Natural killer cell (primary cell): ENCODE data around the gene GALNT10. TPM values are rescaled to one million over a fixed set of nuclear protein-coding genes. Genes with fewer than 3 reads are reported as not detected.
"Not testable (repeated sequence)": the region's sequence is repeated elsewhere in the genome, so short reads cannot be mapped to it uniquely, and the experiment has no call there.

Source experiments
- ATAC-seq, 3 donors: fragments of 150-1000 bp in 2 of 3; fragments of 200-7000 bp in 1 of 3; cut with Tn5 transposase; 1 replicate in 1 of 3; 2 replicates in 2 of 3; pipeline ENCODE4 v1.10.0; 2021; ENCODE audit warnings: mild to moderate bottlenecking in 2 of 3, moderate library complexity in 2 of 3
- DNase-seq, 2 donors: peaks; one replicate each; pipeline versions ENCODE4 v3.0.0 to v3.0.0-alpha.2; 2013 to 2021; ENCODE audit warnings: mixed read lengths in 1 of 2
- H3K27ac ChIP-seq: one replicate; pipeline ENCODE4 v1.5.1; 2013; ENCODE audit warnings: mild to moderate bottlenecking, low read length
- H3K27me3 ChIP-seq: one replicate; pipeline ENCODE4 v1.6.1; 2013; ENCODE audit warnings: low read length; ENCODE audit not compliant: control insufficient read depth, insufficient read depth
- H3K36me3 ChIP-seq: one replicate; pipeline ENCODE4 v1.6.1; 2013; ENCODE audit warnings: low read length; ENCODE audit not compliant: control insufficient read depth, insufficient read depth
- H3K4me1 ChIP-seq: one replicate; pipeline ENCODE4 v1.6.1; 2013; ENCODE audit warnings: low read length; ENCODE audit not compliant: control insufficient read depth, insufficient read depth
- H3K4me3 ChIP-seq: one replicate; pipeline ENCODE4 v1.5.1; 2013; ENCODE audit warnings: low read length
- H3K9me3 ChIP-seq: one replicate; pipeline ENCODE4 v1.6.1; 2013; ENCODE audit warnings: low read length; ENCODE audit not compliant: control insufficient read depth, insufficient read depth
- H3K27ac Mint-ChIP-seq, 2 donors: one replicate each; pipeline ENCODE4 v1.8.0; 2022; ENCODE audit warnings: mild to moderate bottlenecking in 2 of 2, mixed read lengths in 2 of 2, moderate library complexity in 1 of 2
- H3K27me3 Mint-ChIP-seq, 2 donors: one replicate each; pipeline ENCODE4 v1.8.0; 2022; ENCODE audit warnings: low read depth in 2 of 2, mixed read lengths in 2 of 2
- H3K36me3 Mint-ChIP-seq: one replicate; pipeline ENCODE4 v1.8.0; 2022; ENCODE audit warnings: mixed read lengths
- H3K4me1 Mint-ChIP-seq, 2 donors: one replicate each; pipeline ENCODE4 v1.8.0; 2022; ENCODE audit warnings: mixed read lengths in 2 of 2
- H3K4me3 Mint-ChIP-seq: one replicate; pipeline ENCODE4 v1.8.0; 2022; ENCODE audit warnings: mild to moderate bottlenecking, moderate library complexity, mixed read lengths
- H3K9me3 Mint-ChIP-seq, 2 donors: one replicate each; pipeline ENCODE4 v1.8.0; 2022; ENCODE audit warnings: mixed read lengths in 2 of 2
- CTCF ChIP-seq: fragments of 200-600 bp; IDR thresholded peaks from one replicate; pipeline ENCODE4 v1.8.0; 2022; ENCODE audit warnings: antibody characterized with exemption
- WGBS: methylation state at CpG from one replicate; pipeline ENCODE4 v1.1.7; 2013; ENCODE audit warnings: missing lambda C conversion rate; ENCODE audit not compliant: insufficient coverage; 5-methylcytosine and 5-hydroxymethylcytosine counted together
- intact Hi-C: fragments of 100-400 bp; cut with micrococcal nuclease; formaldehyde crosslinking; loops from one replicate; pipeline ENCODE4 v1.14.2; 2022
- total RNA-seq, 4 donors: library from RNA; stranded (reverse); fragments of 120-200 nt in 1 of 4; gene quantifications; one replicate each; pipeline versions ENCODE4 v1.2.3 to v1.2.4, GENCODE V29; 2013 to 2022

Gene GALNT10
- total RNA-seq, 3 donors from 2014 or later (not counting 1 experiment from before 2014, with no cell fraction given) = 77.0 to 92.6 (median 77.6) TPM

GRCh38 chr5:154145268-154145667, 45.3 kb upstream of the GALNT10 start:
- Histone ChIP-seq H3K27ac (no peak overlapping the region), H3K9me3 (no peaks in the 10 kb centered on the region), H3K27me3 (no peaks in the 10 kb centered on the region), H3K4me1 (no peaks in the 10 kb centered on the region), H3K4me3 (no peak overlapping the region), H3K36me3 (no peaks in the 10 kb centered on the region)
- no peaks in the 10 kb centered on the region for H3K36me3 Mint-ChIP-seq
- no peak for TF ChIP-seq CTCF
- no peak for ATAC-seq
- H3K27me3 Mint-ChIP-seq = peaks cover 0 to 5% of the 10 kb centered on the region in 2 donors
- DNase-seq = no peak
- H3K4me1 Mint-ChIP-seq = no peaks in the 10 kb centered on the region
- WGBS = 73% methylated on average over 4 of the region's 4 CpGs
- no peak overlapping the region for H3K27ac Mint-ChIP-seq
- intact Hi-C loops = no loop called here
- no peak overlapping the region for H3K4me3 Mint-ChIP-seq
- H3K9me3 Mint-ChIP-seq = no peaks in the 10 kb centered on the region

GRCh38 chr5:154146409-154146808, 44.1 kb upstream of the GALNT10 start:
- Histone ChIP-seq H3K4me1 (no peaks in the 10 kb centered on the region), H3K4me3 (no peak overlapping the region), H3K9me3 (no peaks in the 10 kb centered on the region), H3K27me3 (no peaks in the 10 kb centered on the region), H3K36me3 (no peaks in the 10 kb centered on the region), H3K27ac (no peak overlapping the region)
- ATAC-seq (no peak), DNase-seq (no peak)
- H3K27me3 Mint-ChIP-seq = peaks cover 0 to 2% of the 10 kb centered on the region in 2 donors
- no peak for TF ChIP-seq CTCF
- H3K36me3 Mint-ChIP-seq = no peaks in the 10 kb centered on the region
- no peak overlapping the region for H3K27ac Mint-ChIP-seq
- no peak overlapping the region for H3K4me3 Mint-ChIP-seq
- no peaks in the 10 kb centered on the region for H3K9me3 Mint-ChIP-seq
- H3K4me1 Mint-ChIP-seq = no peaks in the 10 kb centered on the region
- intact Hi-C loops = no loop called here

DNA sequence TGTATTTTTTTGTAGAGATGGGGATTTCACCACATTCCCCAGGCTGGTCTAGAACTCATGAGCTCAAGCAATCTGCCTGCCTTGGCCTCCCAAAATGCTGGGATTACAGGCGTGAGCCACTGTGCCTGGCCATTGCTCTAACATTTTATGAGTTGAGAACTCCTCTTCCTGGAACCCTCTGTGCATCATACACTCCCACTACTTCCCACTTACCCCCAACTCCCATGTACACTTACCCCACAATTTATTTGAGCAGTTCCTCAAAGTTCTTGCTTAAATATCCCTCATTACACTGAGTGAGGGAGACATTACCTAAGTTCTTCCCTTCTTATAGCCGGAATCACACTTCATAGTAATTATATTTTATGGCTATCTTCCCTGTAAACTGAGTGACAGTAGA, 42.9 kb upstream of the GALNT10 start:
- Histone ChIP-seq H3K27ac (no peak overlapping the region), H3K4me3 (no peak overlapping the region), H3K27me3 (no peaks in the 10 kb centered on the region), H3K36me3 (no peaks in the 10 kb centered on the region), H3K9me3 (no peaks in the 10 kb centered on the region), H3K4me1 (no peaks in the 10 kb centered on the region)
- Mint-ChIP-seq H3K27me3 (peaks cover 0 to 2% of the 10 kb centered on the region in 2 donors), H3K4me1 (no peaks in the 10 kb centered on the region), H3K36me3 (no peaks in the 10 kb centered on the region), H3K27ac (no peak overlapping the region), H3K4me3 (no peak overlapping the region), H3K9me3 (no peaks in the 10 kb centered on the region)
- no peak for TF ChIP-seq CTCF
- 85% methylated on average over 1 of the region's 2 CpGs for WGBS
- DNase-seq = no peak
- ATAC-seq = no peak
- intact Hi-C loops = no loop called here

- WGBS = 85% methylated on average over 2 of the region's 2 CpGs
- H3K4me3 ChIP-seq, H3K27ac Mint-ChIP-seq, H3K27me3 ChIP-seq, H3K4me3 Mint-ChIP-seq, H3K9me3 Mint-ChIP-seq, H3K27ac ChIP-seq, ATAC-seq, H3K9me3 ChIP-seq, DNase-seq, H3K36me3 Mint-ChIP-seq, intact Hi-C loops, H3K36me3 ChIP-seq, H3K4me1 ChIP-seq, H3K4me1 Mint-ChIP-seq: not testable (repeated sequence)
- peaks cover 4 to 14% of the 10 kb centered on the region in 2 donors for H3K27me3 Mint-ChIP-seq
Observed at GRCh38 chr5:154150471-154150870, 40.1 kb upstream of the GALNT10 start.
